ENCODE measurements around the gene FXYD7. TPM values are rescaled to one million over a fixed set of nuclear protein-coding genes. Genes with fewer than 3 reads are reported as not detected.

The FXYD7 gene
- total RNA-seq, 2 experiments from 2014 or later = 15.3 to 15.6 TPM

DNA sequence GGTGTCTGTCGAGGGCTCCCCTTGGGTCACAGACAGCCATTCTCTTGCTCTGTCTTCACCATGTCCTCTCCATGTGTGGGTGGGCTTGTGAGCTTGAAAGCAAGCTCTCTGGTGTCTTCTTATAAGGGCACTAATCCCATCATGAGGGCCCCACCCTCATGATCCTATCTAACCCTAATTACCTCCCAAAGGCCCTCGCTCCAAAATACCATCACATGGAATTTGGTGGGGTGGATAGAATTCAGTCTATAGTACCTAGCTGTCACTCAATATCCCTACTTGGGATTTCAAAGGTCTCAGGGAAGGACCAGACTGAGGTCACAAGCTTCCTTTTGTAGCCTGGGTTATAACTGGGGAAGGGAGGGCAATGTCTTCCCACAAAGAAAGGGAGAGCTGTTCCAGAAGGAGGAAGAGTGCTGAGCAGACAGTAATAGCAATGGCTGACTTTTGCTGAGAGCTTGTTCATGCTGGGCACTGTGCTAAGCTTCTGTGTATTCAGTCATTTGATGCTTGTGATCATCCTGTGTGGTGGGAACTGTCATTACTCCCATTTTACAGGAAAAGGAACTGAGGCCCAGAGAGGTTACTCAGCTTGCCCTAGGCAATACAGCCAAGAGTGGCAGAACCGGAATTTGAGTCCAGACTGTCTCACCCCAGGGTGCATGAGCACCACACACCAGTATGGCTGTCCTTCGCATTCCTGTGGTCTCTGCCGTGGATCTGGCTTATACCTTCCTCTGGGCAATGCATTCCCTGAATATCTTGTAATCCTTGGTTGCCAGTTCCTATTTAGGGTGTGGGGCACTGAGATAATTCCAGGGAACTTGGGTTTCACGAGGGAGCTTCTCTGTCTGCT, 19.6 kb downstream of the FXYD7 start:
- Mint-ChIP-seq H3K4me3 (no peak overlapping the region), H3K27me3 (no peaks in the 10 kb centered on the region), H3K27ac (peak overlapping the region; percentile 58), H3K9me3 (peaks cover 9% of the 10 kb centered on the region), H3K4me1 (ENCODE audit: low read depth) (peaks cover 60% of the 10 kb centered on the region), H3K36me3 (ENCODE audit: low read depth) (peaks cover 100% of the 10 kb centered on the region)
- H3K27me3 ChIP-seq (ENCODE audit: control insufficient read depth in 1 of 2, insufficient read depth in 2 of 2, low read length in 2 of 2) = no peaks in the 10 kb centered on the region
- TF ChIP-seq, protein P1, sequence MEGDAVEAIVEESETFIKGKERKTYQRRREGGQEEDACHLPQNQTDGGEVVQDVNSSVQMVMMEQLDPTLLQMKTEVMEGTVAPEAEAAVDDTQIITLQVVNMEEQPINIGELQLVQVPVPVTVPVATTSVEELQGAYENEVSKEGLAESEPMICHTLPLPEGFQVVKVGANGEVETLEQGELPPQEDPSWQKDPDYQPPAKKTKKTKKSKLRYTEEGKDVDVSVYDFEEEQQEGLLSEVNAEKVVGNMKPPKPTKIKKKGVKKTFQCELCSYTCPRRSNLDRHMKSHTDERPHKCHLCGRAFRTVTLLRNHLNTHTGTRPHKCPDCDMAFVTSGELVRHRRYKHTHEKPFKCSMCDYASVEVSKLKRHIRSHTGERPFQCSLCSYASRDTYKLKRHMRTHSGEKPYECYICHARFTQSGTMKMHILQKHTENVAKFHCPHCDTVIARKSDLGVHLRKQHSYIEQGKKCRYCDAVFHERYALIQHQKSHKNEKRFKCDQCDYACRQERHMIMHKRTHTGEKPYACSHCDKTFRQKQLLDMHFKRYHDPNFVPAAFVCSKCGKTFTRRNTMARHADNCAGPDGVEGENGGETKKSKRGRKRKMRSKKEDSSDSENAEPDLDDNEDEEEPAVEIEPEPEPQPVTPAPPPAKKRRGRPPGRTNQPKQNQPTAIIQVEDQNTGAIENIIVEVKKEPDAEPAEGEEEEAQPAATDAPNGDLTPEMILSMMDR (IDR thresholded peaks at IDR 0.05) = no peak
- ChIA-PET POLR2A (interaction anchor here (1.3 to 1.5 kb wide), 3 partner anchors 21 to 106 kb away, joined by 3 to 4 read pairs (median 3); partner anchors contain the start of gene USF2), CTCF (interaction anchor here (1.1 to 1.9 kb wide), 3 partner anchors 9 to 578 kb away, joined by 3 to 9 read pairs (median 4); no protein-coding TSS in a partner anchor)
- peaks cover 55% of the 10 kb centered on the region for H3K4me1 ChIP-seq (ENCODE audit: insufficient read depth, low read length)
- peaks cover 97% of the 10 kb centered on the region for H3K36me3 ChIP-seq (ENCODE audit: insufficient read depth, low read length)
- no peak for DNase-seq
- H3K27ac ChIP-seq (ENCODE audit: low read depth in 1 of 2, low read length in 2 of 2) = no peak overlapping the region
- intact Hi-C loops (cut with DNase I, micrococcal nuclease) = no loop called here
- peaks cover 13 to 16% of the 10 kb centered on the region in 2 experiments for H3K9me3 ChIP-seq (ENCODE audit: control insufficient read depth in 1 of 2, insufficient read depth in 1 of 2, low read length in 2 of 2)
- no peak for ATAC-seq (ENCODE audit: poor library complexity)
- H3K4me3 ChIP-seq (ENCODE audit: low read length) = no peak overlapping the region

DNA sequence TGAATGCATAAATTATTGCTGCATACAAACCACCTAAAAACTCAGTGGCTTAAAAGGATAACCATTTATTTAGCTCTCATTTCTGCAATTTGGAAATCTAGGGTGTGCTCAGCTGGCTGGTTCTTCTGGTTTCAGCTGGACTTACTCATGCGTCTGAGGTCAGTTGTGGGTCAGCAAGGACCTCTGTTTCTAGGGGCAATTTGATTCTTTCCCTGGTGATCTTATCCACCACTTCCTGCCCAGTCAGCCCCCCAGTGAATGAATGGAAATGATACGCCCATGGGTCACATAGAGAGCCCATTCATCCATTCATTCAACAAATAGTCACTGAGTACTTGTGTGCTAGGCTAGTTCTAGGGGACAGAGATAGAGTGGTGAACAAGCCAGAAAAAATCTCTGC, 21.4 kb downstream of the FXYD7 start:
- DNase-seq (no peak), ATAC-seq (ENCODE audit: poor library complexity) (no peak)
- Mint-ChIP-seq H3K27ac (peak overlapping the region; percentile 91), H3K36me3 (ENCODE audit: low read depth) (peaks cover 100% of the 10 kb centered on the region), H3K27me3 (no peaks in the 10 kb centered on the region), H3K4me1 (ENCODE audit: low read depth) (peaks cover 57% of the 10 kb centered on the region), H3K4me3 (no peak overlapping the region), H3K9me3 (peaks cover 9% of the 10 kb centered on the region)
- TF ChIP-seq, protein P1 (IDR thresholded peaks at IDR 0.05) = no peak
- ChIA-PET POLR2A (no interaction called here), CTCF (no interaction called here)
- H3K27me3 ChIP-seq (ENCODE audit: control insufficient read depth in 1 of 2, insufficient read depth in 2 of 2, low read length in 2 of 2) = no peaks in the 10 kb centered on the region
- peaks cover 54% of the 10 kb centered on the region for H3K4me1 ChIP-seq (ENCODE audit: insufficient read depth, low read length)
- H3K36me3 ChIP-seq (ENCODE audit: insufficient read depth, low read length) = peaks cover 95% of the 10 kb centered on the region
- H3K9me3 ChIP-seq (ENCODE audit: control insufficient read depth in 1 of 2, insufficient read depth in 1 of 2, low read length in 2 of 2) = peaks cover 13 to 16% of the 10 kb centered on the region in 2 experiments
- H3K4me3 ChIP-seq (ENCODE audit: low read length) = no peak overlapping the region
- intact Hi-C loops (cut with DNase I, micrococcal nuclease) = no loop called here
- no peak overlapping the region for H3K27ac ChIP-seq (ENCODE audit: low read depth in 1 of 2, low read length in 2 of 2)

DNA sequence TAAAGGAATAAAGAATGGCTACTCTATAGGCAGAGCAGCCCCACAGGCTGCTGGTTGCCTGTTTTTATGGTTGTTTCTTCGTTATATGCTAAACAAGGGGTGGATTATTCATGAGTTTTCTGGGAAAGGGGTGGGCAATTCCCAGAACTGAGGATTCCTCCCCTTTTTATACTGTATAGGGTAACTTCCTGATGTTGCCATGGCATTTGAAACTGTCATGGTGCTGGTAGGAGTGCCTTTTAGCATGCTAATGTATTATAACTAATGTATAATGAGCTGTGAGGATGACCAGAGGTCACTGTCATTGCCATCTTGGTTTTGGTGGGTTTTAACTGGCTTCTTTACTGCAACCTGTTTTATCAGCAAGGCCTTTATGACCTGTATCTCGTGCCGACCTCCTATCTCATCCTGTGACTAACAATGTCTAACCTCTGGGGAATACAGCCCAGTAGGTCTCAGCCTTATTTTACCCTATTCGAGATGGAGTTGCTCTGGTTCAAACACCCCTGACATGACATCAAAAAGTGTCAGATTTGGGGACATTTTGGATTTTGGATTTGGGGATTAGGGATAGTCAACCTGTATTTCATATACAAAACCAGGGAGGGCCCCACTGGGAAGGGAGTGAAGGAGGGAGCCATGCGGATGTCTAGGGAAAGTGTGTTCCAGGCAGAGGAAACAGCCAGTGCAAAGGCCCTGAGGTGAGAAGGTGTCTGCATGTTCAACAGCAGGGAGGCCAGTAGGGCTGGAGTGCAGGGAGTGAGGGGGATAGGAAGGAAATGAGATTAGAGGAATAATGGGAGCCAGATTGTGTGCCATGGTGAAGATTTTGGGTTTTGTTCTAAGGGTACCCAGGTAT, 22.4 kb downstream of the FXYD7 start:
- Mint-ChIP-seq H3K27me3 (no peaks in the 10 kb centered on the region), H3K27ac (peak overlapping the region; percentile 91), H3K36me3 (ENCODE audit: low read depth) (peaks cover 100% of the 10 kb centered on the region), H3K9me3 (peaks cover 9% of the 10 kb centered on the region), H3K4me1 (ENCODE audit: low read depth) (peaks cover 61% of the 10 kb centered on the region), H3K4me3 (no peak overlapping the region)
- H3K4me1 ChIP-seq (ENCODE audit: insufficient read depth, low read length) = peaks cover 63% of the 10 kb centered on the region
- DNase-seq = no peak
- ATAC-seq (ENCODE audit: poor library complexity) = no peak
- intact Hi-C loops (cut with DNase I, micrococcal nuclease) = no loop called here
- no peaks in the 10 kb centered on the region for H3K27me3 ChIP-seq (ENCODE audit: control insufficient read depth in 1 of 2, insufficient read depth in 2 of 2, low read length in 2 of 2)
- H3K9me3 ChIP-seq (ENCODE audit: control insufficient read depth in 1 of 2, insufficient read depth in 1 of 2, low read length in 2 of 2) = peaks cover 13 to 16% of the 10 kb centered on the region in 2 experiments
- TF ChIP-seq, protein P1 (IDR thresholded peaks at IDR 0.05) = no peak
- ChIA-PET CTCF (no interaction called here), POLR2A (interaction anchor here (0.7 to 3.6 kb wide), 4 partner anchors 15 to 46 kb away, joined by 3 to 19 read pairs (median 9); no protein-coding TSS in a partner anchor)
- no peak overlapping the region for H3K4me3 ChIP-seq (ENCODE audit: low read length)
- peaks cover 95% of the 10 kb centered on the region for H3K36me3 ChIP-seq (ENCODE audit: insufficient read depth, low read length)
- peak overlapping the region in 1 of 2 donors; percentile 33 for H3K27ac ChIP-seq (ENCODE audit: low read depth in 1 of 2, low read length in 2 of 2)

Measured in CD4-positive, alpha-beta T cell (primary cell).